ENCODE measurements around the gene ALDH3B1.
A peak's percentile ranks its signal among the peaks of the same experiment; 100 is the strongest.

ALDH3B1 gene

DNA sequence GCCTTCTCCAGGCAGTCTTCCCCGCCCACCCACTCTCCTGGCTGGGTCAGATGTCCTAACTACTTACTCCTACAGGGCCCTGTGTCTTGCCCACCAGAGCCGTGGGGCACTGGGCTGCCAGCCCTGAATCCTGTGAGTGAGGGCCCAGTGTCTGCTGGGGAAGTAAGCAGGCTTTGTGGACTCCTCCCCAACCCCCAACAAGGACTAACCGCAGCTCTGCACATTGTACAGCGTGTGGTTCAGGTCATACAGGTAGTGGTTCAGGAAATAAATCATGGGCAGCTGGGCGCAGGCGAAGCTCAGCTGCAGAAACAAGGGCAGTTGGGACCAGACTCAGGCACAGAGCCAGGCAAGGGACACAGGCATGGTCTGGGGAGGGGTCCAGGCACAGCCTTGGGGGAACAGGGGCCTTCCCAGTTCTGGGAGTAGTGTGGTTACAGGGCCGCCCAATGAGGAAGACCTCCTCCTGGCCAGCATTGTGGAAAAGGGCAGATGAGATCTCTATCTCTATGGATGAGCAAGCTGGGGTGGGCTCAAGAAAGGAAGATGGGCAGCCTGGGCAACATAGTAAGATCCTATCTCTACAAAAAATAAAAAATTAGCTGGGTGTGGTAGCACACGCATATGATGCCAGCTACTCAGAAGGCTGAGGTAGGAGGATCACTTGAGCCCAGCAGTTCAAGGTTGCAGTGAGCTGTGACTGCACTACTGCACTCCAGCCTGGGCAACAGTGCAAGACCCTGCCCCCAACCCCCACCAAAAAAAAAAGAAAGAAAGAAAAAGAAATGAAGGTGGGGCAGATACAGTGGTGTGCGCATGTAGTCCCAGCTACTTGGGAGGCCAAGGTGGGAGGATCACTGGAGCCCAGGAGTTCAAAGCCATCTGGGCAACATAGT lies 11.7 kb upstream of the ALDH3B1 start:
- Histone ChIP-seq H3K27ac (ENCODE audit: low read depth, low read length) (no peak overlapping the region), H2AFZ (ENCODE audit: low read length, unreplicated experiment) (no peak overlapping the region), H3K36me3 (ENCODE audit: insufficient read depth, low read length) (no peaks in the 10 kb centered on the region), H3K27me3 (ENCODE audit: insufficient read depth, low read length) (no peaks in the 10 kb centered on the region), H3K4me3 (ENCODE audit: low read depth, low read length) (no peak overlapping the region), H3K4me1 (ENCODE audit: control insufficient read depth, insufficient read depth, low read length, unreplicated experiment) (no peaks in the 10 kb centered on the region), H3K79me2 (ENCODE audit: control insufficient read depth, insufficient read depth, low read length, unreplicated experiment) (no peaks in the 10 kb centered on the region)

DNA sequence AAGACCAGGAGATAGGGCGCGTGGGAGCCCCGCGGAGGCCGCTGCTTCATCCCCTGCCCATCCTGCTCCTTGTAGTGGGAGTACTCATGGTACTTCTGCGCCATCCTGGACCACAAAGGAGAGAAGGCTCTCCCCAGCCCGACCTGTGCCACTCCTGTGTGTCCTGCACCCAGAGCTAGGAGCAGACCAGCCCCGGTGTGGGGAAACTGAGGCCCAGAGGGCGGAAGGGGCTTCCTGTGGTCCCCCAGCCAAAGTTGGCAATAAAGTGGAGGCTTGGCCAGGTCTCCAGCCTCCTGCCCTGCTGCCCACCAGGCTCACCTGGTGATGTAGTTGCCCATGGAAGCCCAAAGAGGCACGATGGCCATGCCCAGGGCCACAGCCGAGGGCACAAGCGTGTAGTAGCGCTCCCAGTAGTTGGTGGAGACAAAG lies 10.9 kb upstream of the ALDH3B1 start:
- no peaks in the 10 kb centered on the region for H3K4me1 ChIP-seq (ENCODE audit: control insufficient read depth, insufficient read depth, low read length, unreplicated experiment)
- H3K36me3 ChIP-seq (ENCODE audit: insufficient read depth, low read length) = no peaks in the 10 kb centered on the region
- H2AFZ ChIP-seq (ENCODE audit: low read length, unreplicated experiment) = no peak overlapping the region
- no peak overlapping the region for H3K4me3 ChIP-seq (ENCODE audit: low read depth, low read length)
- H3K27me3 ChIP-seq (ENCODE audit: insufficient read depth, low read length) = no peaks in the 10 kb centered on the region
- no peak overlapping the region for H3K27ac ChIP-seq (ENCODE audit: low read depth, low read length)
- no peaks in the 10 kb centered on the region for H3K79me2 ChIP-seq (ENCODE audit: control insufficient read depth, insufficient read depth, low read length, unreplicated experiment)

DNA sequence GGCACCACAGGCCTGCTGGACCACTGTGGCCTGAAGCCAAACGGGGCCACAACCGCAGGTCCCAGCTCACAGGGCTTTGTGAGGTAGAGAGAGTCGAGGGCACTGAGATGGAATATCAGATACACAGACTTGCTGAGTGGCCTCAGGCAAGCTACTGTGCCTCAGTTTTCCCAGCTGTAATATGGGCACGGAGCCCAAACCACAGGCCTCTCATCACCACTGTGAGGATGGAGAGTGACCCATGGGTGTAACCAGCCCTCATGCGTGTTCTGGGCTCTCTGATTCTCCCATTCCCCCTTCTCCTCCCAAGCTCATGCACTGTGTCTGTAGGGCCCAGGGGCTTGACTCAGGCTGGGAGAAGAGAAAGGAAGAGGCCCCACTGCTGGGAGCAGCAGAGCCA lies 10.4 kb upstream of the ALDH3B1 start:
- Histone ChIP-seq H3K36me3 (ENCODE audit: insufficient read depth, low read length) (no peaks in the 10 kb centered on the region), H3K27ac (ENCODE audit: low read depth, low read length) (no peak overlapping the region), H2AFZ (ENCODE audit: low read length, unreplicated experiment) (no peak overlapping the region), H3K4me3 (ENCODE audit: low read depth, low read length) (no peak overlapping the region), H3K79me2 (ENCODE audit: control insufficient read depth, insufficient read depth, low read length, unreplicated experiment) (no peaks in the 10 kb centered on the region), H3K4me1 (ENCODE audit: control insufficient read depth, insufficient read depth, low read length, unreplicated experiment) (no peaks in the 10 kb centered on the region), H3K27me3 (ENCODE audit: insufficient read depth, low read length) (no peaks in the 10 kb centered on the region)

DNA sequence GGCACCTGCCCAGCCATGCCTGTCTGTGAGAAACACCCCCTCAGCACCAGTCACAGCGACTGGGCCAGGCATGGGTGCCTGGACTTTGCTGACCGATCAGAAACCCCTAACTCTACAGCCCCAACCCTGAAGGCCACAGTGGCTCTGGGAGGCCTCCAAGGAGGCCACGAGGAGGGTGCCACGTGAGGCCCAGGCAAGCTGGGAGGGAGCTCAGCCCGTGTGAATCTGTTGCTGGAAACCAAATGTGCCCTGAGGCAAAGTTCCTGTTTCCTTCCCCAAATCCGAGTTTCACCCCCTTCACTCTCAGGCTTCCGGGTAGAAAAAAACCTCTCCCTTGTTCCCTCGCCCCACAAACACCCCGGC lies 7.6 kb upstream of the ALDH3B1 start:
- Histone ChIP-seq H3K4me1 (ENCODE audit: control insufficient read depth, insufficient read depth, low read length, unreplicated experiment) (no peaks in the 10 kb centered on the region), H3K79me2 (ENCODE audit: control insufficient read depth, insufficient read depth, low read length, unreplicated experiment) (no peaks in the 10 kb centered on the region), H3K27ac (ENCODE audit: low read depth, low read length) (no peak overlapping the region), H3K4me3 (ENCODE audit: low read depth, low read length) (peak overlapping the region; percentile 88), H2AFZ (ENCODE audit: low read length, unreplicated experiment) (no peak overlapping the region), H3K27me3 (ENCODE audit: insufficient read depth, low read length) (no peaks in the 10 kb centered on the region), H3K36me3 (ENCODE audit: insufficient read depth, low read length) (no peaks in the 10 kb centered on the region)

DNA sequence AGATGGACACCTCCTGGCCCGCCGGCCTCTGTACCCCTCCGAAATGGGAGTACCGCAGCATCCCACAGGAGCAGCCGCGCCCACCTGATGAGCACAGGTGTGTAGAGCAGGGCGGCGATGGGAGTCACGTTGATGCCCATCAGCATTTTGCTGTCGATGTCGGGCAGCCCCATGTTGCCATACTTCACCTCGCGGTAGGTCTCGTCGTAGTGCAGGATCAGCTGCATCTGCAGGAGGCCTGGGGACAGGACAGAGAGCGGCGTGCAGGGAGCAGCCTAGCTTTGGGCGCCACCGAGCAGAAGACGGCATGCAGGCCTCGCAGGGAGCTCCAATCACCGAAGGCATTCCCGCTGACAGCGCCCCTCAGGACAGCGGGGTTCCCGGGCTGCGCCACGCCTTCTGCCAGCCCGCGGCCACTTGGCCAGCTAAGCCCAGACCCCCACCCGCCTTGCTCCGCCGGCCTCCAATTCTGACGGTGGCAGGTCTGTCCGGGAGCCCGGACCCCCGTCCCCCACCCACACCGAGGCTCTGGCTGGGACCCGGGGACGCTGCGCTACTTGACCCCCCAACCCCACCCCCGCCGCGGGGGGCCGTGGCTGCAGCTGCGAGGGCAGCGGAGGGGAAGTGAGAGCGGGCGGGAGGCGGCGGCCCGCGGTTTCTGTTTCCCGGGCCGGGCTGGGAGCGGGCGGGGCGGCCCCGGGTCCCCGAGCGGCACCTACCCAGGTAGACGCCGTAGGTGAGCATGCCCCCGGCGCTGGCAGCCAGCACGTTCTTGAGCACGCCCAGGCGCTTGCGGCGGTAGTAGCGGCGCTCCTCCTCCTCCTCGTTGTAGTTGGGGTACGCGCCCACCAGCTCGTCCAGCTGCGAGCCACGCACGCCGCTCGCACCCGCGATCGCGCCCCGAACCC lies 6.9 kb upstream of the ALDH3B1 start:
- Histone ChIP-seq H3K4me3 (ENCODE audit: low read depth, low read length) (peak overlapping the region; percentile 88), H3K27me3 (ENCODE audit: insufficient read depth, low read length) (no peaks in the 10 kb centered on the region), H3K4me1 (ENCODE audit: control insufficient read depth, insufficient read depth, low read length, unreplicated experiment) (no peaks in the 10 kb centered on the region), H3K36me3 (ENCODE audit: insufficient read depth, low read length) (no peaks in the 10 kb centered on the region), H3K27ac (ENCODE audit: low read depth, low read length) (no peak overlapping the region), H3K79me2 (ENCODE audit: control insufficient read depth, insufficient read depth, low read length, unreplicated experiment) (no peaks in the 10 kb centered on the region), H2AFZ (ENCODE audit: low read length, unreplicated experiment) (peak overlapping the region; percentile 34)

DNA sequence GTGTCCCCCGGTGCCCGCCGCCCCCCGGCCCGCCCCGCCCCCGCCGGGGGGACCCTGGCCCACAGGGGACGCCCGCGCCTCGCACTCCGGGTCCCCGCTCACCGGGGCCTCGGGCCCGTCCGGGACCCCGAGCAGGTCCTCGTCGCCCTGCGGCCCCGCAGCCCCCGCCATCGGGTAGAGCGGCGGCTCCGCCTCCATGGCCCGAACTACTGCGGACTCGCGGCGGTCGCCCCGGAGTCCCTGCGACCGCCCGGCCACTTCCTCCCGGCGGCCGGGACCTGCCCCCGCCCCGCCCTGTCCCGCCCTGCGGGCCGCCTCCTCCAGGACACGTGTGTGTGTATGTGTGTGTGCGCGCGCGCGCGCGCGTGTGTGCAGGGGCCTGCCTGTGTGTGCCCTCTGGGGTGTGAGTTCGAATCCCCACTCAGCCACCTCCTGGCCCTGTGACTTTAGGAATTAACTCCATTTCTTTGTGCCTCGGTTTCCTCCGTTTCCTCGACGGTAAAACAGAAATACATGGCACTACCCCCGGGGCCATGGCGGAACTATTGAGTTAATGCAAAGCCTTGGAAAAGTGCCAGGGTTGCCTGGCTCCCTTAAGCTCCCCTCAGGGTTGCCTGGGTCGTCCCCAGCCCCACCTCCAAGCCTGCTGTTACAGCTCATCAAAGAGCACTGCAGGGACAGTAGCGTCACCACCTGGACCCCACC lies 6.1 kb upstream of the ALDH3B1 start, which contains the start of gene UNC93B1:
UNC93B1 (minus strand) TSS at position 252 of the 705 bp plus-strand sequence; CDS start at position 198, 54 bp downstream.
- Histone ChIP-seq H3K4me3 (ENCODE audit: low read depth, low read length) (peak within 1 kb of the TSS; percentile 88), H3K27me3 (ENCODE audit: insufficient read depth, low read length) (no peaks in the 10 kb centered on the region), H3K4me1 (ENCODE audit: control insufficient read depth, insufficient read depth, low read length, unreplicated experiment) (peaks cover 5% of the 10 kb centered on the region), H3K36me3 (ENCODE audit: insufficient read depth, low read length) (no peaks in the 10 kb centered on the region), H3K79me2 (ENCODE audit: control insufficient read depth, insufficient read depth, low read length, unreplicated experiment) (no peaks in the 10 kb centered on the region), H3K27ac (ENCODE audit: low read depth, low read length) (no peak within 1 kb of the TSS), H2AFZ (ENCODE audit: low read length, unreplicated experiment) (peak within 1 kb of the TSS; percentile 34)

DNA sequence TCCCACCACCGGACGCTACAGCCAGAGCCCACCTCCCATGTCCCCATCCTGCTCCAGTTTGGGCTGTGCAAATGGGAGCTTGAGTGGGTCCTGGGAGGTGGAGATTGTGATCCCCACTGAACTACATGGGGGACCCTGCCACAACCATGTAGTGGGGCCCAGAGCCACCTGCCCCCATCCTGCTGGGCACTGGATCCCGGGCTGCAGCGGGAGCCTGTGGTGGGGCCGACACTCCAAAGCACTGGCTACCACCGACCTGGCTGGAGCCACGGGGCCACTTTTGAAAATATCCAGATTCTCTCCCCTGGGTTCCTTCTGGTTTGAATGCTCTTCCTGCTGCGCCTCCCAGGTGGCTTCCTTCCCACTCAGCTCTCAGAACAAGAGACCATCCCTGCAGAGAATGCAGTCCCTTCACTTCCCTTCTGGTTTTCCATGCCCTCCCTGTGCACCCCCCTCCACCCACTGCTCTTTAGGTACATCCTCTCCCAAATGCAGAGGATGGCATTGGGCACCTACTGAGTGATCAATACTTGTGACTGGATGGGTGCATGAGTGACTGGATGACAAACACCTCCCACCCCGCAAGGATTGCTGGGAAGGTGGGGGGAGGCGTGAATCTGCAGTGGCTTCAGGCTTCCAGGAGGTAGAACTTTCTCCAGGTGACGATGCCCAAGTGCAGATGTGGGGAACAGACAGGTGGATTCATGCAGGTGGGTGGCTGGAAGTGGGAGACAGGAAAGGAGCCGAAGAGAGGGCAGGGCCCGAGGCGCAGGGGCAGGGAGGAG lies 5.4 kb upstream of the ALDH3B1 start:
- Histone ChIP-seq H2AFZ (ENCODE audit: low read length, unreplicated experiment) (no peak overlapping the region), H3K27me3 (ENCODE audit: insufficient read depth, low read length) (no peaks in the 10 kb centered on the region), H3K36me3 (ENCODE audit: insufficient read depth, low read length) (no peaks in the 10 kb centered on the region), H3K27ac (ENCODE audit: low read depth, low read length) (no peak overlapping the region), H3K79me2 (ENCODE audit: control insufficient read depth, insufficient read depth, low read length, unreplicated experiment) (no peaks in the 10 kb centered on the region), H3K4me3 (ENCODE audit: low read depth, low read length) (peak overlapping the region; percentile 88), H3K4me1 (ENCODE audit: control insufficient read depth, insufficient read depth, low read length, unreplicated experiment) (peaks cover 12% of the 10 kb centered on the region)

DNA sequence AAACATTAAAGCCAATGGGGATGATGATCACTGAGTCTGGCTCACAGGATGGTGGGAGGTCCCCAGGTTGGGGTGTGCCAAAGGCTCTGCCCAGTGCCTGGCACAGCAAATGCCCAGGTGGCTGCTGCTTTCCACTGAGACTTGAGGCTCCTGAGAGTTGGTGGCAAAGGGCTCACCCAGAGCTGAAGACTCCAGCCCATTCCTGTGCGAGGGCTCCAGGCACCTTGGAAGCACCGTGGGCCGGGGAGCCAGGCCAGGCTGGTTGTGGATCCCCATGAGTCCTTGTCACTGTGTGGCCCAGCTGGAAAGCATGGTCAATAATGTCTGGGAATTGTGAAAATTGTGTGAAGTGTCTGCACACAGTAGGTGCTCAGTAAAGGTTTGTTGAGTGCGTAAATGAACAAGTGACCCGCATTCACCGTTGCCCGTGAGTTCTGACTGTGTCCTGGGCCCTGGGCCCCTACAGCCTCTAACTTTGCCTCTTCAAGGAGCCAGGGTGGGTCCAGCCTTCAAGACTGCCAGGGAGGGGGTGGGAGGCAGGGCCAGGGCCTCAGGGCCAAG lies 3.4 kb upstream of the ALDH3B1 start:
- no peak overlapping the region for H3K4me3 ChIP-seq (ENCODE audit: low read depth, low read length)
- peaks cover 7% of the 10 kb centered on the region for H3K79me2 ChIP-seq (ENCODE audit: control insufficient read depth, insufficient read depth, low read length, unreplicated experiment)
- H3K36me3 ChIP-seq (ENCODE audit: insufficient read depth, low read length) = no peaks in the 10 kb centered on the region
- no peak overlapping the region for H3K27ac ChIP-seq (ENCODE audit: low read depth, low read length)
- H2AFZ ChIP-seq (ENCODE audit: low read length, unreplicated experiment) = no peak overlapping the region
- H3K27me3 ChIP-seq (ENCODE audit: insufficient read depth, low read length) = no peaks in the 10 kb centered on the region
- H3K4me1 ChIP-seq (ENCODE audit: control insufficient read depth, insufficient read depth, low read length, unreplicated experiment) = peaks cover 22% of the 10 kb centered on the region

DNA sequence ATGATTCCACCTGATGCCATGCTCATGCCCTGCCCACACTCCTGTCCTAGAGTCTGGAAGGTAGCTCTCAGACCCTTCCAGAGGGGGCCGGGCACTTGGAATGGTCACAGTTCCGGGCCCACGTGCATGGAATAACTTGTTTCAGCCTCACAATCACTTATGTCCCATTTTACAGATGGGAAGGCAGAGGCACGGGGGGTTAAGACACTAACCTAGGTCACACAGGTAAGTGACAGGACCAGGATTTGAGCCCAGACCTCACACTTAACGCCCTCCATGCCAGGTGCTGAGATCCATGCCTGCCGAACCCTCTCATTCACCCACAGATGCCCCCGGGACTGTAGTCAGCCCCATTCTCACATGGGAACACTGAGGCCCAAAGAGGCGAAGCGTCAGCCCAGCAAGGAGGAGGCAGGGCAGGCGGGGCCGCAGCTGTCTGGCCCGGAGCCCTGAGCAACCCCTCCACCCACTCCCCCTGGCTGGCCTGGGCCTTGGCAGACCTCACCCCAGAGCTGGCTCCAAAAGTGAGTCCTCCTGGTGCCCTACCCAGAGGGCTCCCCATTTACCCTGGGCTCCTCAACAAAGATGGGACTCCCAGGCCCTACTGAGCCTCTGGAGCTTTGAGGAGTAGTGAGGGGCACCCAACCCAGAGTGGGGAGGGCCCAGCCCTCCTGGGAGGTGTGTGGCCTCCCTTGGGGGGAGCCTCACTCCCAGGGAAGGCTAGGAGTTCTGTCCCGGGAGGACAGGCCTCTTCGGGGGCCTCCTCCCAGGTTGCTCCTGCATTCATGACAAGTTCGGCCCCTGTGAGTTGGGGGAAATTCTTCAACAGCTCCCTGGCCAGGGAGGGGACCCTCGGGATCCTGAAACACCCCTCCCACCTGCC lies 2.4 kb upstream of the ALDH3B1 start:
- H3K36me3 ChIP-seq (ENCODE audit: insufficient read depth, low read length) = no peaks in the 10 kb centered on the region
- no peak overlapping the region for H3K27ac ChIP-seq (ENCODE audit: low read depth, low read length)
- H3K4me3 ChIP-seq (ENCODE audit: low read depth, low read length) = no peak overlapping the region
- peaks cover 32% of the 10 kb centered on the region for H3K4me1 ChIP-seq (ENCODE audit: control insufficient read depth, insufficient read depth, low read length, unreplicated experiment)
- no peak overlapping the region for H2AFZ ChIP-seq (ENCODE audit: low read length, unreplicated experiment)
- peaks cover 18% of the 10 kb centered on the region for H3K79me2 ChIP-seq (ENCODE audit: control insufficient read depth, insufficient read depth, low read length, unreplicated experiment)
- H3K27me3 ChIP-seq (ENCODE audit: insufficient read depth, low read length) = no peaks in the 10 kb centered on the region

All from ACC112 (cell line).